HG02642 (cell line): ENCODE measurements around the gene AP5S1.
"Not testable (repeated sequence)": the region's sequence is repeated elsewhere in the genome, so short reads cannot be mapped to it uniquely, and the experiment has no call there.

ENCODE experiments used
- ATAC-seq: cut with Tn5 transposase; IDR thresholded peaks from one replicate; pipeline ENCODE4 v1.9.1; 2021; ENCODE audit warnings: mild to moderate bottlenecking; ENCODE audit not compliant: unreplicated experiment, poor library complexity

The AP5S1 gene

DNA sequence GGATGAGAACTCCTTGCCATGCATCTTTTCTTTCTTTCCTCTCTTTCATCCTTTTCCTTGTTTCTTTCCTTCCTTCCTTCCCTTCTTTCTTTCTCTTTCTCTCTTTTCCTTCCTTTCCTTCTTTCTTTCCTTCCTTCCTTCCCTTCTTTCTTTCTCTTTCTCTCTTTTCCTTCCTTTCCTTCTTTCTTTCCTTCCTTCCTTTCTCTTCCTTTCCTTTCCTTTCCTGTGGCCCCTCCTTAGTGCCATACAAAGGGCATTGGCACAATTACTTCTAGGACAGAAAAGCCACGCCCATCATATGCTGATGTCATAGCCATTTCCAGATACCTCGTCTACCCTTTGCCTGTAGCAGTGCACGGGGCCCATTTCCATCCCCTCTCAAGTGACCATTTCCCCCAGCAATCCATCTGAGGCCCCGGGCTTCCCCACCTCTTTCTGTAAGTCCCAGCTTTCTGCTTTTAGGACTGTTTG lies 31.6 kb upstream of the AP5S1 start:
- no peak for ATAC-seq

DNA sequence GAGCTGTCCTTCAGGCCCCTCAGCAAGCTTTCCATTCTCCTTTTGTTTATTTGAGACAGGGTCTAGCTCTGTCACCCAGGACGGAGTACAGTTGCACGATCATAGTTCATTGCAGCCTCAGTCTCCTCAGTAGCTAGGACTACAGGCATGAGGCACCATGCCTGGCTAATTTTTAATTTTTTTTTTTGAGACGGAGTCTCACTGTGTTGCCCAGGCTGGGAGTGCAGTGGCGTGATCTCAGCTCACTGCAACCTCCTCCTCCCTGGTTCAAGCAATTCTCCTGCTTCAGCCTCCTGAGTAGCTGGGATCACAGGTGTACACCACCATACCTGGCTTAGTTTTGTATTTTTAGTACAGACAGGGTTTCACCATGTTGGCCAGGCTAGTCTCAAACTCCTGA lies 31.1 kb upstream of the AP5S1 start:
- not testable (repeated sequence) for ATAC-seq

GRCh38 chr20:3794168-3794567 lies 26.2 kb upstream of the AP5S1 start:
- not testable (repeated sequence) for ATAC-seq

GRCh38 chr20:3794701-3795420 lies 25.5 kb upstream of the AP5S1 start:
- no peak for ATAC-seq

DNA sequence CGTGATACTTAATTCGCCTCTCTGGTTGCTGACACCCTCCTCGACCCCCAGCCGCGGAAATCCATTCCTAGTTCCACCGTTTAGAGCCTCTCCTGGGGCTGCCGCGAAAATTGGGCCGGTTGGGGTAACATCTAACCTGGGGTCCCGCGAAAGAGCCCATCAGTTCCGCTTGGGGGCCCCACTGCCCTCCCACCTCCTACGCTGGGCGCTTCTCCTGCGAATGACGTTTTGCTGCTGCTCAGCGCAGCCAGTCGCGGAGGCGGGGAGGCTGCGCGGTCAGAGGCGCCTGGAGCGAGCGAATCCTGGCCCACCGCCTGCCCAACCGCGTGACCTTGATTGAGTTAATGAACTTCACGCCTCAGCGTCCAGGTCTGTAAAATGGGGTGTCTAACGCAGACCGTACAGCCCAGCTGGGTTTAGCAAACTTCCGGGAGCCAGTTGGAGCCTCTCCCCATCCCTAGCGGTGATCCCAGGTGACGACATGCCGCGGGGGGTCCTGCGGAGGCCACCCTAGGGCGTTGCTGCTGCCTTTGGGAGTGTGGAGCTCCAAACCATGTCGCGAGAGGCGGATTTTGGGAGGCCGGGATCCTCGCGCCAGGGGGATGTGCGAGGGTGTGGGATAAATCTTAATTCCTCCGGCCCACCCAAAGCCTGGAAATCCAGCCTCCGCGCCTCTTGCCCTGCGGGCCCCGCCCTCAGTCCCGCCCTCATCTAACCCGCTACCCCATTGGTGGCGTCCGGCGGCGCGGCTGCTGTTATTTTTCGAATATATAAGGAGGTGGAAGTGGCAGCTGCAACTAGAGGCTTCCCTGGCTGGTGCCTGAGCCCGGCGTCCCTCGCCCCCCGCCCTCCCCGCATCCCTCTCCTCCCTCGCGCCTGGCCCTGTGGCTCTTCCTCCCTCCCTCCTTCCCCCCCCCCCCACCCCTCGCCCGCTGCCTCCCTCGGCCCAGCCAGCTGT lies 24.6 kb upstream of the AP5S1 start, which contains the start of gene CDC25B:
CDC25B (plus strand) TSS at position 800 of the 958 bp plus-strand sequence. CDS start 222 bp downstream, outside the sequence.
- peak; percentile 68 for ATAC-seq

- ATAC-seq = peak; percentile 12
Observed at GRCh38 chr20:3796477-3797225, 23.7 kb upstream of the AP5S1 start.

DNA sequence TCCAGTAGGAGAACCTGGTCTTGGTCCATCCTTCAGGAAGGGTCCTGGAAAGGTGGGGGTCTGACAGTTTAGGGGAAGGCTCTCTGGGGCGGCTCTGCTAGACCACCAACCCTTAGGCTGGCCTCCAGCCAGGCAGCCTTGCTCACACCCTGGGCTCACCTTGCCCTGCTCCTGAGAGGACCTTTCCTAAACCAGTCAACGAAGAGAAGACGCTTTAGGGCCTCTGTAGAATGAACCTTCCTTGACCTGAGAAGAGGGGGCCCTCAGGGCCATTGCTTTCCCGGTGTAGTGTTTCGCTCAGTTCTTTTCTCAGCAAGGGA lies 23.2 kb upstream of the AP5S1 start:
- ATAC-seq = no peak

DNA sequence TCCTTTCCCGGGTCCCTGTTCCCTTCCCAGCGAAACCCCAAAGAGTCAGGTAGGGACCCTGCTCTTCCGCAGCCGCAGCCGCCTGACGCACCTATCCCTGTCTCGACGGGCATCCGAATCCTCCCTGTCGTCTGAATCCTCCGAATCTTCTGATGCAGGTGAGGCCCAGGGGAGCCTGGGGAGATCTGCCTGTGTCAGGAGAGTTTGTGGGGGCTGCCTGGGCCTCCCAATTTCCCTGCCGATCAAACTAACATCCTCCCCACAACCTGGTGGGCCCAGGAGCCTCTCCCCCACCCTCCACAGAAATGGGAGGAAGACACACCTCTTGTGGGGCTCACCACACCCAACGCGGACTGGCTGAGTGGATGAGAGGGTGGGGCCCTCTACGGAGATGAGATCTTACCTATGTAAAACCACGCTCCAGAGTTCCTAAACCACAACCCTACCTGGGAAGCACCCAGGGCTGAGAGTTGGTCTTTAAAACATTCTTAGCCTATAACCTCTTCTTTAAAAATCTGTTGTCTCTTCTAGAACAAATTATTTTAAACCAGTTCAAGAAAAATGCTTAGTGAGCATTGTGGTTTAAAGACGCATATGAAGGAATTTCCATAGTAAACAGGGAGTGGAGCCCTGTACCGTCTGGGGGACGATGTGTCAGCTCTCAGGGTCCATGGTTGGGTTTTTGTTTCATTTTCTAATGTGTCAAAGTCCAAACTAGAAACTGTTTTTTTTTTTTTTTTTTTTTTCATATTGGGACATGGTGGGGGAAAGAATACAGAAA lies 22.6 kb upstream of the AP5S1 start:
- no peak for ATAC-seq

DNA sequence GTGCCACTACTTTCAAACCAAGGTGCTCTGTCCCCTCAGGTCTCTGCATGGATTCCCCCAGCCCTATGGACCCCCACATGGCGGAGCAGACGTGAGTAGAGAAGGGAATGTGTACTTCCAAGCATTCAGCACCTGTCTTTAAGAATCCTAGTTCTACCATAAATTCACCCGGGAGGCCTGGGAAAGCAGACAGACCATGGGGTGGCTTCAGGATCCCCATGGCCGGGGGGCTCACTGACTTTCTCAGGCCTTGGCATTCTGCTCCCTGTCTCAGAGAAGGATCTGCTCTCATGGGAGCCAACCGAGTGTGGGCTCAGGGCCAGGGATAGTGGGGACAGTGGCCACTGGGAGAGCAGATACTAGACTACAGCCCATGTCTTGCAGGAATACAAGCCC lies 22.0 kb upstream of the AP5S1 start:
- no peak for ATAC-seq

GRCh38 chr20:3798908-3799248 lies 21.5 kb upstream of the AP5S1 start:
- ATAC-seq = no peak

- no peak for ATAC-seq
Observed at GRCh38 chr20:3800256-3800877, 20.0 kb upstream of the AP5S1 start.

DNA sequence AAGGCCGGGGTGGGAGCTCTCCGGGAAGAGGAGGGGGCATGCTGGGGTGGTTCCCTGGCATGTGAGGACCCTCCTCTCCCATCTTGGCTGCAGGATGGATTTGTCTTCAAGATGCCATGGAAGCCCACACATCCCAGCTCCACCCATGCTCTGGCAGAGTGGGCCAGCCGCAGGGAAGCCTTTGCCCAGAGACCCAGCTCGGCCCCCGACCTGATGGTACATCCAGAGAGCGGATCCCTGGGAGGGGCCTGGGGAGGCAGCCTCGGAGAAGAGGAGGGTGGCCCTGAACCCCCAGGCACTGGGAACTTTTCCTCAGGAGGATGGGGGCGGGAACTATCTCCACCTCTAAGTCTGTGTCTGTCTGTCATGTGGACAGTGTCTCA lies 19.5 kb upstream of the AP5S1 start:
- ATAC-seq = no peak

DNA sequence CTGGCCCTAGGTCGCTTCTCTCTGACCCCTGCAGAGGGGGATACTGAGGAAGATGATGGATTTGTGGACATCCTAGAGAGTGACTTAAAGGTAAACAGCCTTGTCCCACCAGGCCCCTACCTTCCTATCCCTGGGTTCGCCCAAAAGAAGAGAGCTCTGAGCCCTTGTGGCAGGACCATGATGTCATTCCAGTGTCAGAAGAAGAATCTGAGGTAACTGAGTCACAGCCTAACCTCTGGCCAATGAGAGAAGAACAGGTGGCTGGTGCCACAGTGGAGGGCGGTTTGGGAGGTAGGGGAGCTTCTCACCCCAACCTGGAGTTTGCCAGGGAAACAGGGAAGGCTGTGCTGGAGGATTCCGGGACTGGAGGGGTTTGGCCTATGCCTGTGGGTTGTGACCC lies 19.0 kb upstream of the AP5S1 start:
- no peak for ATAC-seq

- ATAC-seq = no peak
Observed at GRCh38 chr20:3801846-3802245, 18.5 kb upstream of the AP5S1 start.

GRCh38 chr20:3802524-3803239 lies 17.7 kb upstream of the AP5S1 start:
- ATAC-seq = no peak

GRCh38 chr20:3803289-3803688 lies 17.1 kb upstream of the AP5S1 start:
- no peak for ATAC-seq

DNA sequence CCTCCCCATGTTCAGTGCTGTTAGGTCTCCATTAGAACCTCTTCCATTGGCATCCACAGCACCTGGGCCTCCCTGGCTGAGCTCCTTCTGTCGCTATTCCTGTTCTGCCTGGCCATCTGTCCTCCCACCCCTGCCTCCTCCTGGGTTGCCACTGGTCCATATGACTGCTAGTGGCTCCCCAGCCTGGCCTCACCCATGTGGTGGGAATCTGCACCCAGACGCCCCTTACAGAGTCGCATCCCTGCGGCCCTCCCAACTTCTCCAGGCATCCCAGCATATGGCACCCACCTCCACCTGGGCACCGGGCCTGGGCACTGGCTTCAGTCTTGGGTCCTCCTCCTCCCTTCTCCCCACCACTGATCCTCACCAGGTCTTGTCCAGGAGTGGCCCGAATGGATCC lies 16.5 kb upstream of the AP5S1 start:
- ATAC-seq = no peak

DNA sequence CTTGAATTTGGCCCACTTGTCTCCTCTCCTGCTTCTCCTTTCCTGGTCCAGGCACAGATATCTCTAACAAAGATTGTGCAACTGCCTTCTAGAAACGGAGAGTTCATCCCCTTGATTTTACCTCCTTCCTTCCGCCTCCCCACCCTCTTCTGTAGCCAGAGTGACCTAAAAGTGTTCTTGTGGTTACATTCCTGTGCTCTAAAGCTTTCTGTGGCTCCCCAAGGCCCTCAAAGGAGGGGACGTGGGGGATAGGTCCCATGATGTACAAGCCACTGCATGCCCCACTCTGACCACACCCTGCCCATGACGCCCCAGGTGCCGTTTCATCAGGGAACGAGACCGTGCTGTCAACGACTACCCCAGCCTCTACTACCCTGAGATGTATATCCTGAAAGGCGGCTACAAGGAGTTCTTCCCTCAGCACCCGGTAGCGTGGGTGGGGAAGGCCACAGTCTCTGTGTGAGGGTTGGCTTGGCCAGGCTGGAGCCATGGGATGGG lies 16.0 kb upstream of the AP5S1 start:
- ATAC-seq = no peak

- no peak for ATAC-seq
Observed at GRCh38 chr20:3804781-3805180, 15.6 kb upstream of the AP5S1 start.
